Measurements from ENCODE around the gene MECR. TPM values are rescaled to one million over a fixed set of nuclear protein-coding genes. Genes with fewer than 3 reads are reported as not detected.

MECR gene
- total and polyA plus RNA-seq, 8 donors = 8.9 to 47.8 (median 17.8) TPM

DNA sequence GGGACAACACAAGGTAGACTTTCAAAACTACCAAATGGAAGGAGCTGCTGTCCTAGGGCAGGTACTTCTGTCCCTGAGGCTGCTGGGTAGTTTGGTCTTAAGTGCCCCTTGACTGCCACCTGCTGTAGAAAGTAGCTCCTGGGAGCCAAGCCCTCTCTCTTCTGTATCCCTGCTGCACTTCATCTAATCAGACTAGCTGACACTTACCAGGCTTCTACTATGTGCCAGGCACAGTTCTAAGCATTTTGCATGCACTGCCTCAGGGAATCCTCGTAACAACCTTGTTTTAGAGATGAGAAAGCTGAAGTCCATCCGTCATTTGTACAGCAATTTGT is 33.2 kb downstream of the MECR start:
- peaks cover 5 to 92% (median 81%) of the 10 kb centered on the region in 4 donors for H3K36me3 ChIP-seq
- no peak for TF ChIP-seq POLR2A (IDR thresholded peaks at IDR 0.05)
- TF ChIP-seq, protein P1, sequence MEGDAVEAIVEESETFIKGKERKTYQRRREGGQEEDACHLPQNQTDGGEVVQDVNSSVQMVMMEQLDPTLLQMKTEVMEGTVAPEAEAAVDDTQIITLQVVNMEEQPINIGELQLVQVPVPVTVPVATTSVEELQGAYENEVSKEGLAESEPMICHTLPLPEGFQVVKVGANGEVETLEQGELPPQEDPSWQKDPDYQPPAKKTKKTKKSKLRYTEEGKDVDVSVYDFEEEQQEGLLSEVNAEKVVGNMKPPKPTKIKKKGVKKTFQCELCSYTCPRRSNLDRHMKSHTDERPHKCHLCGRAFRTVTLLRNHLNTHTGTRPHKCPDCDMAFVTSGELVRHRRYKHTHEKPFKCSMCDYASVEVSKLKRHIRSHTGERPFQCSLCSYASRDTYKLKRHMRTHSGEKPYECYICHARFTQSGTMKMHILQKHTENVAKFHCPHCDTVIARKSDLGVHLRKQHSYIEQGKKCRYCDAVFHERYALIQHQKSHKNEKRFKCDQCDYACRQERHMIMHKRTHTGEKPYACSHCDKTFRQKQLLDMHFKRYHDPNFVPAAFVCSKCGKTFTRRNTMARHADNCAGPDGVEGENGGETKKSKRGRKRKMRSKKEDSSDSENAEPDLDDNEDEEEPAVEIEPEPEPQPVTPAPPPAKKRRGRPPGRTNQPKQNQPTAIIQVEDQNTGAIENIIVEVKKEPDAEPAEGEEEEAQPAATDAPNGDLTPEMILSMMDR (IDR thresholded peaks at IDR 0.05) = peak in 3 of 7 experiments; percentile 9 to 37 (median 23)
- no peak overlapping the region for H3K27ac ChIP-seq
- no peaks in the 10 kb centered on the region for H3K9me3 ChIP-seq
- DNase-seq = peak; percentile 40 to 77
- intact Hi-C loops (cut with DNase I; ENCODE audit: low total_unique reads) = no loop called here
- no peaks in the 10 kb centered on the region for H3K27me3 ChIP-seq
- no peak overlapping the region for H3K4me3 ChIP-seq
- peaks cover 7 to 12% (median 9%) of the 10 kb centered on the region in 4 donors for H3K4me1 ChIP-seq
- WGBS, 5 donors = 91 to 98% (median 91%) methylated on average over 2 of the region's 2 CpGs

DNA sequence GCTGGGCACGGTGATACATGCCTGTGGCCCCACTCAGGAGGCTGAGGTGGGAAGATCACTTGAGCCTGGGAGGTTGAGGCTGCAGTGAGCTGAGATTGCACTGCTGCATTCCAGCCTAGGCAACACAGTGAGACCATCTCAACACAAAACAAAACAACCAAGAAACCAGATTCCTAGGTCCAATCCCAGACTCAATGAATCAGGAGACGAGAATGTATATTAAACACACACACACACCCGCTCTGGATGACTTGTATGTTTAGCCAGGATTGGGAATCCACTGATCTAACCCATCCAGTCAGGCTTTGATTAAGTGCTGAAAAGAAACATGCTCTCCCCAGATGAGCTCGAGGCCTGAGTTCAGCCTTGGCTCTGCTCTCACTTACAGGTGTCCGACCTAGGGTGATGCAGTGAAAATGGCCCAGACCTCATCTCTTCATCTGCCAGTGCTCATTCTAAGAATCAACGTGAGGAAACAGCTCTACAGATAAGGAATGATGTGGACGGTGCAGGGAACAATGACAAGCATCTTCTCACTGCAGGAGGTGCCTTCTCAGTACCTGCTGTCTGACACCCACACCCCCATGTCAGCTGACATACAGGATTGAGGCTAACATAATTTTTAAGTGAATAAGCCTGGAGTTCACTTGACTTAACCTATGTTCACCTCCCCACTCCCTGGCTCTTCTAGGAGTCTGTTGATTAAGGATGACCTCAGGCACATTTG is 33.7 kb downstream of the MECR start:
- Histone ChIP-seq H3K36me3 (peaks cover 5 to 97% (median 82%) of the 10 kb centered on the region in 4 donors), H3K4me3 (no peak overlapping the region), H3K9me3 (no peaks in the 10 kb centered on the region), H3K27ac (no peak overlapping the region), H3K27me3 (no peaks in the 10 kb centered on the region), H3K4me1 (peaks cover 1 to 6% (median 4%) of the 10 kb centered on the region in 4 donors)
- intact Hi-C loops (cut with DNase I; ENCODE audit: low total_unique reads) = no loop called here
- WGBS, 5 donors = 68 to 81% (median 73%) methylated on average over 7 of the region's 7 CpGs
- TF ChIP-seq, protein P1 (IDR thresholded peaks at IDR 0.05) = no peak
- TF ChIP-seq EP300 (IDR thresholded peaks at IDR 0.05) = no peak
- TF ChIP-seq POLR2AphosphoS5 (IDR thresholded peaks at IDR 0.05) = no peak
- no peak for TF ChIP-seq POLR2A (IDR thresholded peaks at IDR 0.05)
- DNase-seq = no peak

DNA sequence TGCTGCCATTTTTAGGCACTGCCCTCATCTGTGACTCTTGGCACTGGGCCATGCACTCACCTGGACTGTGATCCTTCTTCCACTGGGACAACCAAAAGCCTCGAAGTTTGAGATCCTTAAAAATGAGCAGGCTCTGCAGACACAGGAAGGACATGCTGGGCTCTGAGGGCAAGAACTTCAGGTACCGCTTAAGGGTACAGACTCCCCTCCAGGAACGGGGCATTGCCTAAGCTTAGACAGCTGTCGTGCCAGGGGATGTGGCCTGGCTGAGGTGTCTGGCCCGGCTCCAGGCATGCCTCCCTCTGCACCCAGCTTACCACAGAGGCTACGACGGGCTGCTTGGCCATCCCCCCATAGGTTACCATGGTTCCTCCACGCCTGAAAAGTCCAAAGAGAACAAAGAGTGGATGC is 34.8 kb downstream of the MECR start:
- Histone ChIP-seq H3K27me3 (no peaks in the 10 kb centered on the region), H3K9me3 (no peaks in the 10 kb centered on the region), H3K27ac (no peak overlapping the region), H3K4me1 (no peaks in the 10 kb centered on the region), H3K36me3 (peaks cover 5 to 89% (median 73%) of the 10 kb centered on the region in 4 donors), H3K4me3 (no peak overlapping the region)
- intact Hi-C loops (cut with DNase I; ENCODE audit: low total_unique reads) = no loop called here
- 55 to 68% (median 65%) methylated on average over 3 to 8 of the region's 8 CpGs for WGBS, 5 donors
- peak in 1 of 2 donors; percentile 34 for DNase-seq
- TF ChIP-seq POLR2AphosphoS5 (IDR thresholded peaks at IDR 0.05) (no peak), POLR2A (IDR thresholded peaks at IDR 0.05) (no peak), EP300 (IDR thresholded peaks at IDR 0.05) (no peak)
- TF ChIP-seq, protein P1 (IDR thresholded peaks at IDR 0.05) = no peak

DNA sequence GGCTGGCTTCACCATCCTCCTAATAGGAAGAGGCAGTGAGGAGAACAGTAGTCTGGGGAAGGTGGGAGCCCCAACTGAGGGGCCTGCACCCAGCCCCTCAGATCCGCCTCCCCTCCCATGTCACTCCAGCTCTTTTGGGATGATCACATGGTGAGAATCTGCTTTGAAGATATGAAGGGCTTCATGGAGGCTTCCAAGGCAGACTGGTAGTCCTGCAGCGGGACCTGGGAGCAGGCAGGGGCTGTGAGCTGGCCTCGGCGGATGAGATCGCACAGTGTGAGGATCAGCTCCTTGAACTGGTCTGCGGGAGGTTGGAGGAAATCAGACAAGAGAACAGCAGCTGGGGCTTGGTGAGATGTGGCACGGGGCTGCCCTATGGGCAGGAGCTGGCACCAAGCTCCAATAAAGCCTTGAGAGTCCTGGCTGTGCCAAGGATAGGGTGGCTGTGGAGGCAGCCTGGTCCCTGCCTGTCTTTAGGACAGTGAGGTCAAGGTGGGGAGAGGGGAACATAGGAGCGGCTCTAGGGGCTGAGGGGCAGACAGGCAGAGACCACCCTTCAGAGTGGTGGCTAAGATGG is 36.8 kb downstream of the MECR start:
- no peaks in the 10 kb centered on the region for H3K9me3 ChIP-seq
- whole genome bisulfite sequencing, 5 donors = 95 to 98% (median 96%) methylated on average over 7 to 8 of the region's 8 CpGs
- intact Hi-C loops (cut with DNase I; ENCODE audit: low total_unique reads) = no loop called here
- no peaks in the 10 kb centered on the region for H3K27me3 ChIP-seq
- no peak for TF ChIP-seq EP300 (IDR thresholded peaks at IDR 0.05)
- TF ChIP-seq, protein P1 (IDR thresholded peaks at IDR 0.05) = no peak
- no peak for TF ChIP-seq POLR2A (IDR thresholded peaks at IDR 0.05)
- no peak for TF ChIP-seq POLR2AphosphoS5 (IDR thresholded peaks at IDR 0.05)
- no peak for DNase-seq
- no peak overlapping the region for H3K27ac ChIP-seq
- no peaks in the 10 kb centered on the region for H3K4me1 ChIP-seq
- H3K4me3 ChIP-seq = no peak overlapping the region
- peaks cover 0 to 69% (median 55%) of the 10 kb centered on the region in 4 donors for H3K36me3 ChIP-seq
